NCI-H2227 (cell line): ENCODE results near the gene SULT1A2.
A peak's percentile ranks its signal among the peaks of the same experiment; 100 is the strongest.
"Not testable (repeated sequence)": the region's sequence is repeated elsewhere in the genome, so short reads cannot be mapped to it uniquely, and the experiment has no call there.

ENCODE experiments used
- DNase-seq: peaks from one replicate; lab custom pipeline; 2025; ENCODE audit not compliant: unreplicated experiment; lab: John Stamatoyannopoulos, UW

Gene SULT1A2

DNA sequence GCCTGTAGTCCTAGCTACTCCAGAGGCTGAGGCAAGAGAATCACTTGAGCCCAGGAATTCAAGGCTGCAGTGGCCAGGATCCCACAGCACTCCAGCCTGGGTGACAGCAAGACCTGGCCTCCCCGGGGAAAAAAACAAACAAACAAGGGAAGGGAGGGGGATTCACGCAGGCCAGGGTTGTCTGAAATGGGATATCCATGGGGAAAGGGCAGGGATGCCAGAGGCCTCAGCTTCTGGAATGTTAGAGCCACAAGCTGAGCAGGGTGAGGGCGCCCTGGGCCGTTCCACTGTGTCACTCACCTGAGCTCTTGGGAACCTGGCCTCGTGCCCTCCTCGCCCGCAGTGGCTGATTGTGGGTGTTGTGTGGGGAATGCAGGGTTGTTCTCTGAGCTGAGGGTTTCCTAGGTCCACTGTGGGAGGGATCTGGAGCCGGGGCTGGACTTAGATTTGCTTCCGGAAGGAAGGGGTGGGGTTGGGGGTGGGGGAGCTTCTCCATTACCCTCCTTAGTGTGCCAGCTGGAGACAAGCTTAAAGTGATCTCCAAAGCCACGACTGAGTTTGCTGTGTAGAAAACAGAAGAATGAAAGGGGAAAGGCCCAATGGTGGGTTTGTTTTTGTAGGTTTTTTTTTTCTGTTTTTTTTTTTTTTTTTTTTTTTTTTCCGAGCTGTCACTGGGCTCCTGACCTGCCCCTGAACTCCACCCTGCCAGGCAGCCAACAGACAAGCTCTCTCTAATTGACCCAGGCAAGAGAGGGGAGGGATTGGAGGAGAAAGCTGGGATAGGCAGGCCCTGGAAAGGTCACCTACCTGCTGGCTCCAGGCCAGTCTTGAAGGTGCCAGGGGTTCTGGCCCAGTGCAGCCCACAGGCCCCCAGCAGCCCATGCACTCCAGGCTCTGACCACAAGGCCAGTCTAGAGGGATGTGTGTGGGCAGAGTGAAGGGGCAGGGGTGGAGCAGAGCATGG is 13.1 kb upstream of the SULT1A2 start, which contains the start of gene SULT1A1:
TSS of gene SULT1A1 (minus strand) at position 414 of the 964 bp plus-strand sequence. CDS start 1,189 bp downstream, outside the sequence.
- no peak for DNase-seq

DNA sequence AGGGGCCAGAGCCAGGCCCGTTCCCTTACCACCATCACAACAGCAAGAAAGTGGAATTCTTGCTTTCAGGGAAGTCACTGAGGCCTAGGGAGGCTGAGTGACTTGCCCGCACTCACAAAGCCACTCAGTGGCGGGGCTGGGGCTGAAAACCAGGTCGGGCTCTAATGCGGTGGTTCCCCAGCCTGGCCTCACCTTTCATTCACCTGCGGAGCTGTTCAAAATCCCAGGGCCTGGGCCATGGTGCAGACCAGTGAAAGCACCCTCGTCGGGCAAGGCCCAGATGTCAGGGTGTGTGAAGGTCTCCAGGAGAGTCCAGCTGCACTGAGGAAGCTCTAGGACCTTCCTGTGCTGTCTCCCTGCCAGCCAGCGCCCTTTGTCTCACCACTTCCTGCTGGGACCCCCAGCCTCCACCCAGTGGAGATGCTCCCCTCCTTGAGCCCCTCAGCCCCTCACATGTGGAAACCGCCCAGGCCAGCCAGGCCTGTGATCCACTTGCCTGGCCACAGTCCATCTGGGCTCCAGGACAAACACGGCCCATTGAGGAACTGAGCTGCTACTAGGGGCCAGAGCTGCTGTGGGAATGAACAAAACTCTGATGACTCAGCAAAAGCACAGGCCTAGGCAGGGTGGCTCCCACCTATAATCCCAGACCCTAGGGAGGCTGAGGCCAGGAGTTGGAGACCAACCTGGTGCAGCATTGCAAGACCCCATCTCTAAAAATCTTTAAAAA is 12.2 kb upstream of the SULT1A2 start:
- DNase-seq: not testable (repeated sequence)

DNA sequence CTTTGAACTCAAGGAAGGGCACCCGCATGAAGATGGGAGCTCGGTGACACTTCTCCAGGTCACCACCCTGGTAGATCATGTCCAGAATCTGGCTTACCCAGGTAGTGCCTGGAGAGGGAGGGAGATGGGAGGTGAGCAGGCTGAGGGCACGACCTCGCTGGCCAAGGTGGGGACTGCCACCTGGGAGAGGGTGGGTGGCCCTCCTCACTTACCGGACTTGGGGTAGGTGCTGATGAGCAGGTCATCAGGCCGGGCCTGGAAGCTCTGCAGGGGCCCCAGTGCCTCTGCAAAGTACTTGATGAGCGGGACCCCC is 11.6 kb upstream of the SULT1A2 start:
- not testable (repeated sequence) for DNase-seq

DNA sequence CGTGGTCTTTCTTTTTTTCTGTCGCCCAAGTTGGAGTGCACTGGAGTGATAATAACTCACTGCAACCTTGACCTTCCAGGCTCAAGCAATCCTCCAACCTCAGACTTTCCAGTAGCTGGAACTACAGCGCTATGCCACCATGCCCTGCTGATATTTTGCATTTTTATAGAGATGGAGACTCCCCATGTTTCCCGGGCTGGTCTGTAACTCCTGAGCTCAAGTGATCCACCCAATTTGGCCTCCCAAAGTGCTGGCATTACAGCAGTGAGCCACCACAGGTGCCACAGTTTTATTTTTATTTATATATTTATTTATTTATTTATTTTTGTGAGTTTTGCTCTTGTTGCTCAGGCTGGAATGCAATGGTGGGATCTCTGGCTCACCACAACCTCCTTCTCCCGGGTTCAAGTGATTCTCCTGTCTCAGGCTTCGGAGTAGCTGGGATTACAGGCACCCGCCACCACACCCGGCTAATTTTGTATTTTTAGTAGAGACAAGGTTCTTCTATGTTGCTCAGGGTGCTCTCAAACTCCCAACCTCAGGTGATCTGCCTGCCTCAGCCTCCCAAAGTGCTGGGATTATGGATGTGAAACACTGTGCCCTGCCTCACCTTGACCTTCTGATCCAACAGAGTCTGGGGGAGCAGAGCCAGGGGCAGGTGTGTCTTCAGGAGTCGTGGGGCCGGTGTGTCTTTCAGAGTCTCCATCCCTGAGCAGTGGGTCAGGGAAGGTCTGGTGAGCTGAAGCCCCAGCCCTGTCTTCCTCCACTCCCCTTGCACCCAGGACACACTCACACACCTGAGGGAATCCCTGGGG is 11.0 kb upstream of the SULT1A2 start:
- DNase-seq: not testable (repeated sequence)

DNA sequence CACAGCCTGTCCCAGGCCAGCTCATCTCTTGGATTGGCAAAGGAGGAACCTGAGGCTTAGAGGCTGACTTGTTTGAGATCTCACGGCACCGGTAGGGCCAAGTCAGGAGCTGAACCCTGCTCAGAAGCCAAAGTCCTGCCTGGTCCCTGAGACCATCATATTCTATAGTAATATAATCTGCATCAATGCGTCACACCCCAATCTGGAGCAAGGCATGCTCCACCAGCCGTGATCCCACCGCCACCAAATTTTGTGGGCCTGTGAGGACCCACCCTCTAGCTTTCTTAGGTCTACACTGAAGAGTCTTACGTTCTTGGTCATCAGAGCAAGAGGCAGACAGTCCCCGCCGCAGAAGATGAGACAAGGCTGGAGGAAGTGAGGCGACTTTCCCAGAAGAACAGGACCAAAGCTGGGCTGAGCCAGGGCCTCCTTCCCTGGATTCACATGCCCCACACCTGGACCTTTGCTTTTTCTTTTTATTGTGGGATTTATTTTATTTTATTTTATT is 10.3 kb upstream of the SULT1A2 start:
- DNase-seq: no peak

DNA sequence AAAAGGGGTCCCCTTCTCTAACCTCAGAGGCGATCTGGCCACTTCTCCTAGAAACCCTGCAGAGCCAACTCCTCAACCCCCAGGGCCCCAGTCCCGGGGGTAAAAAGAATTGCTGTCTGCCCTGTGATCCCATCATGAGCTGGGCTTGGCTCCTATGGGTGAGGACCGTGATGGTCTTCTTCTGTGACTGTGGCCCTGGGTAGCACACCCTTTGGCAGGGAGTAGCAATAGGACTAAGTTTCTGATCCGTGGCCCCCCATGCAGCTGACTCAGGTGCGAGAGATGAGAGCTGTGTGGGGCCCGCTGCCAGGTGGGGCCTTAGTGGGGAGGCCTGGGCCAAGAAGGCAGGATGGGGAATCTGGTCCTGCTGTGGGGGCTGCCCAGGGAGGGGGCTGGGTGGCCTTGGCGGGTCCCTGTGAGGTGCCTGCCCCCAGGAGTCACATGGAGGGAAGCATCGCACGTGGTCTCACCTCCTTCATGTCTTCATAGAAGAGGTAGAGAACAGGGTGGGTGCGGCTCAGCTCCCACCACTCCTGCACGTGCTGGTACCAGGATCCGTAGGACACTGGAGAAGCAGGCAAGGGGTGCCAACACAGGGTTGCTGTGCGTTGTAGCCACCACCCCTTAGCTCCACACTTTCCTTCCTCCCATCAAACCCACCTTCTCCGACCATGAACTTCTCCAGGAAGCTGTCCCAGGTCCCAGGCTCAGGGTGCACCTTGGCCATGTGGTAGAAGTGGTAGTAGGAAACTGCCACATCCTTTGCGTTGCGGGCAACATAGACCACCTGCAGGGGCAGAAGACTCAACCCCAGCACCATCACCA is 9.7 kb upstream of the SULT1A2 start:
- DNase-seq: no peak

DNA sequence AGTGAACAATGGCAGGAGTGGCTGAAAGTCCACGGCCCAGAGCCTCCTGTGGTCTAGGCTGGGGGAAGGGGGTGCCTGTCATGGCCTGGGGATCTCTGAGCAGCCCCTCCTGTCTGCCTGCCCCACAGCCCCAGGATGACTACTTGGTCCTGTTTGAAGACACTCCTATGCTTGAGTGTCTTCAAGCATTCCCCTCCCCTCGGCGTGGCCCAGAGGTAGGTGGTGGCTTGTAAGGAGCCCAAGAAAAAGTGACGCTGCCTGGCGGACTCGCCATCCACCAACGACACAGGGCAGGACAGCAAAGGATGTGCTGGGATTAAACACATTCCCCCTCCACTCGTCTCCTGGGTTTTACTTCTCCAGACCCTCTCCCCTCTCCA is 7.3 kb upstream of the SULT1A2 start:
- DNase-seq: no peak

DNA sequence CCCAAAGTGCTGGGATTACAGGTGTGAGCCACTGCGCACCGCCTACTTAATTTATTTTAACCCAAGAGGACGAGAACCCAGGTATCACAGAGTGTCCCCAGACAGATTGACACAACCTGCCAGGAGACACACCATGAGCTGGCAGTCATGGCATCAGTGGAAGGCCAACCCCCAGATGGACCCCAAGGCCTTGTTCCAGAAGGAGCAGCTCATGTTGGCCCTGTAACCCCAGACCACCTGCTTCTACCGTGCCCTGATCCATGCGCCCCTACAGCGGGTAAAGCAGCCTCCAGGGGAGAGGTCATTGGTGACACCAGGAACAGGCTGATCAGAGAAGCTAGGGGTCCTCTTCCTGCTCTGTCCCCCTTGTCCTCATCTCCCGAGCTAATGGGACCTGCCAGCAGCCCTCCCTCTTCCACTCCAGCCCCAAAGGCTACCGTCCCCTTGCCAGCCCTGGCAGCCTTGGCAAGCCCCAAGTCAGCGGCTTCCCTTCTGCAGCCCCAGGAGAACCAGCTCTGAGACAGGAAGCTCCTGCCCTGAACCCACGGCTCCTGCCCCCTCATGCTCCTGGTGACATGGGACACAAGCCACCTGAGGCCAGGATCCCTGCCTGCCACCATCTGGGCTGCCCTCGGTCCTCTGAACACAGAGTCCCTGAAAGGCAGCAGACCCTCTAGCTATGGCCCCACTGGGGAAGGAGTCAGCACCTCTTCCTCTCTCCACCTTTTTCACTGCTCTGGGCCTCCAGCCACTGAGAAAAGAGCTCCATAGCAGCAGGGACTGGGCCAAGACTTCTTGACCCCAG is 6.7 kb upstream of the SULT1A2 start:
- DNase-seq: no peak

DNA sequence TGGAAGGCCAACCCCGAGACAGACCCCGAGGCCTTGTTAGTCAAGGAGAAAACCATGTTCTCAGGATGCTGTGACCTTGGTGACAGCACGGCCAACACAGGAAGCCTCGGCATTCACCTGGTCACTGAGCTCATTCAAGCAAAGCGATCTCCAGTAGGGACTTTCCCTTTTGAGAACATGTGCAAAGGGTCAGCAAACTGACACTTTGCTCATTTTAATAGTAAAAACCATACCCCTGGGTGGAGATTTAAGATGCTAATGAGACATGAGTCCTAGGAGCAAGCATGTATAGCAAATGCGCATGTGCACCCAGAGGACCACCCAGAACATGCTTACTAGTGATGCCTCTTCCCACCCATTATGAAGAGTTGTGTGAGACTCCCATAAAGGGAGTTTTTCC is 5.7 kb upstream of the SULT1A2 start:
- DNase-seq: no peak

DNA sequence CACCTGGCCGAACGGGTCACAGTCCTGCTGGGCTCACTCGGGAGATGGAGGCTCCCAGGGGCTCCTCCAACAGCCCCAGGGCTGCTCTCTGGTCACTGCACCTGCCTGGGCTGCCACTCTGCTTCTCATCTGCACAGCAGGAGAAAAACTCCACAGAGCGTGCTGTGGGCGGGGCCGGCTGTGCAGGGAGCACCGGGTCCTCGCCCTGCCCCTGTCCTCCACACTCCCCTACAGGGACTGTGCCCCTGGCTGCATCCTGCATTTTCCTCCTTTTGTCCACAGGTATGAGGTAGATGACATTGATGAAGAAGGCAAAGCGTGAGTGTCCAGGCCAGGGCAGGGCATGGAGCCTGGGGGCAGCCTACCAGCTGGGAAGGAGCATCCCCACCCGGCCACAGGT is 5.2 kb upstream of the SULT1A2 start:
- not testable (repeated sequence) for DNase-seq

DNA sequence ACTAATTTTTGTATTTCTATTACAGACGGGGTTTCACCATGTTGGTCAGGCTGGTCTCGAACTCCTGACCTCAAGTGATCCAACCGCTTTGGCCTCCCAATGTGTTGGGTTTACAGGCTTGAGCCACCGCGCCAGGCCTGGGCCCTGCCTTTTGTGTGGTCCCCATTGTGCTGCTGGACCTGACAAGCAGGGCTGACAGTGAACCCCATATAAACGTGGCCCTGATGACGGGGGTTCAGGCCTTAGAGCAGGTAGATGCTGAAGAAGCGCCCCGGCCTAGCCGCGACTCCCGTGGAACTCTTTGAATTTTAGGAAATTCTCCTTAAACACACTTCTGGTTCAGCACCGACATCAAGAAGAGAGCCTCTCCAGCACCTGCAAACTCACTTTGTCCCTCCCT is 4.7 kb upstream of the SULT1A2 start:
- not testable (repeated sequence) for DNase-seq

DNA sequence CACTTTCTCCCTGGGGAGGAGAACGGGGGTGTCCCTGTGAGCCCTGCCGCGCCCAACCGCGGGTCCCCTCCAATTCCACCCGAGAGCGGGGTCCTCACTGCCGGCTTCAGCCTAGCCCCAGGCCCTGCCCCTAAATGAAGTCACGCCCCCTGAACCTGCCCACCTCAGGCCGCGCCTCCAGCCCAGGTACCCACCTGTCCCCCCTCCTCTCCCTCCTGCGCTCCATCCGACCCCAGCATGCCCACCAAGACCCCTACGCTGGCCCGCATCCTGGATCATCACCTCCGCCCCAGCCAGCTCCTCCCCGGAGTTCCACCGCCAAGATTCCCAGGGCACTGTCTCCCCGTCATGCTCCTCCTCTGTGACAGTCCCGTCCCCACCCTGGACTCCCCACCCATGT is 4.1 kb upstream of the SULT1A2 start:
- DNase-seq: not testable (repeated sequence)

DNA sequence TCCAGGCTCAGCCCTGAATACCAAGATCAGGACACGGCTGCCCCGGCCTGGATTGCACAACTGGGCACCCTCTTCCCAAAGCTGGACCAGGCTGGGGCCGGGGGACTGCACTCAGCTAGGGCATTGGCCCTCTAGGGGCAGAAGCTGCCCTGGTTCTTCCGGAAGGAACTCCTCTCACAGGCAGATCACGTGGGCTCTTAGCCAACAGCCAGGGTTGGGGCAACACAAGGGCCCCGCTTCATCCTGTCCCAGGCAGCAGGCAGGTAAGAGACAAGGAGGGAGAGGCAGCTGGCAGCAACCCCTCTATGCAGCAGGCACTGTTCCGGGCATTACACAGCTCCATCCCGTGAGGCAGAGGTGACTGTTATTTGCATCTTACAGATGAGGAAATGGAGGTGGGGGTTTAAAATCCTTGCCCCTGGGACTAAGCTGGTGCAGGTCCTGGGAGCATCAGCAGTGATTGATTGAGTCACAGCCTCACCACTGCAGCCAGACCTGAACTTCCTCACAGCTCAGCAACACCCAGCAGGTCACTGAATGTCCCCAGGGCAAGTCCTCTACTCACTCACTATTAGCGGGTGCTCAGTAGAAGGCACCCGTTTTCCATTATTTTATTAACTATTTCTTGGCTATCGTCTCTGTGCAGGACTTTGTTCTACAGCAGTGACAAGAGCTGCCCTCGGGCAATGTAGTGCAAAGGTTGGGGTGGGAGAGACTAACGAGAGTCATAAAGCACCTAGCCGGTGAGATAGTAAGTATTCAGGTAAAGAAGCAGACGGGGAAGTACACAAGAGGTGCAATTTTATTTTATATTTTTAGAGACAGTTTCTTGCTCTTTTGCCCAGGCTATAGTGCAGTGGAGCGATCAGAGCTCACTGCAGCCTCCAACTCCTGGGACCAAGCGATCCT is 2.8 kb upstream of the SULT1A2 start:
- DNase-seq: not testable (repeated sequence)

DNA sequence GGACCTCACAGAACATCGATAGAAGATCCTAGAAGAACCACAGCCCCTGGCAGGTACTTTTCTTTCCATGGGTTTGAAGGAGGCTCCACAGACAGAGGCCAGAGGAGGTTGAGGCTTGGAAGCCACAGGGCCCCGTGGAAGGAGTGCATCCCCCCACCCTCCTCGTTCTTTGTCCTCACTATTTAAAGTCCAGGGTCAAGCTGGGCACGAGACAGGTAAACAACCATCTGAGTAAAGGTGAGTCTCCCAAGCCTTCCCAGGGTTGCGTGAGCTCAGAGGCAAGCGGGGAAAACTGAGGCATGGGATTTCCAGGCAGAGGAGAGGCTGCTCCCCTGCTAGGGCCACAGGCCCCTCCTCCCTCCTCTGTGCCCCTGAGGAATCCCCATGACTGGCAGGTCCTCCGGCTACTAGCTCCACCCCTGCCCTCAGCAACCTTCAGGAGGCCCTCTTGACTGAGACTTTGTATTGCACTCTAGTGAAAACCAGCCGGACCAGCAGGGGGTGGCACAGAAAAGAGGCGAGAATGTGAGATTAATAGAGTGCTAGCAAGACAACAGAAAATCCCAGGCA is 927 bp upstream of the SULT1A2 start:
- DNase-seq: peak; percentile 28

DNA sequence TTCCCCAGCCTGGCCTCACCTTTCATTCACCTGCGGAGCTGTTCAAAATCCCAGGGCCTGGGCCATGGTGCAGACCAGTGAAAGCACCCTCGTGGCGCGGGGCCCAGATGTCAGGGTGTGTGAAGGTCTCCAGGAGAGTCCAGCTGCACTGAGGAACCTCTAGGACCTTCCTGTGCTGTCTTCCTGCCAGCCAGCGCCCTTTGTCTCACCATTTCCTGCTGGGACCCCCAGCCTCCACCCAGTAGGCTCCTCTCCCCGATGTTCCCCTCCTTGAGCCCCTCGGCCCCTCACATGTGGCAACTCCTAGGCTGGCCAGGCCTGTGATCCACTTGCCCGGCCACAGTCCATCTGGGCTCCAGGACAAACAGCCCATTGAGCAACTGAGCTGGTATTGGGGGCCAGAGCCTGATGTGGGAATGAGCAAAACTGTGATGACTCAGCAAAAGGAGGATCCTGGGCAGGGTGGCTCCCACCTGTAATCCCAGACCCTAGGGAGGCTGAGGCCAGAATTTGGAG is 677 bp downstream of the SULT1A2 start:
- DNase-seq: no peak

DNA sequence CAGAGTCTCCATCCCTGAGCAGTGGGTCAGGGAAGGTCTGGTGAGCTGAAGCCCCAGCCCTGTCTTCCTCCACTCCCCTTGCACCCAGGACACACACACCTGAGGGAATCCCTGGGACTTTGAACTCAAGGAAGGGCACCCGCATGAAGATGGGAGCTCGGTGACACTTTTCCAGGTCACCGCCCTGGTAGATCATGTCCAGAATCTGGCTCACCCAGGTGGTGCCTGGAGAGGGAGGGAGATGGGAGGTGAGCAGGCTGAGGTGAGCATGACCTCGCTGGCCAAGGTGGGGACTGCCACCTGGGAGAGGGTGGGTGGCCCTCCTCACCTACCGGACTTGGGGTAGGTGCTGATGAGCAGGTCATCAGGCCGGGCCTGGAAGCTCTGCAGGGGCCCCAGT is 1.4 kb downstream of the SULT1A2 start:
- not testable (repeated sequence) for DNase-seq

DNA sequence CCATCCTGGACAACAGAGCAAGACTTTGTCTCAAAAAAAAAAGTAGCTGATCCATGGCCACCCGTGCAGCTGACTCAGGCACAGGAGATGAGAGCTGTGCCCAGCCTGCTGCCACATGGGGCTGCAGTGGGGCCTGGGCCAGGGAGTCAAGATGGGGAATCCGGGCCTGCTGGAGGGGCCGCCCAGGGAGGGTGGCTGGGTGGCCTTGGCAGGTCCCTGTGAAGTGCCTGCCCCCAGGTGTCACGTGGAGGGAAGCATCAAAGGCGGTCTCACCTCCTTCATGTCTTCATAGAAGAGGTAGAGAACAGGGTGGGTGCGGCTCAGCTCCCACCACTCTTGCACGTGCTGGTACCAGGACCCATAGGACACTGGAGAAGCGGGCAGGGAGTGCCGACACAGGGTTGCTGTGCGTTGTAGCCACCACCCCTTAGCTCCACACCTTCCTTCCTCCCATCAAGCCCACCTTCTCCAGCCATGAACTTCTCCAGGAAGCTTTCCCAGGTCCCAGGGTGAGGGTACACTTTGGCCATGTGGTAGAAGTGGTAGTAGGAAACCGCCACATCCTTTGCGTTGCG is 3.8 kb downstream of the SULT1A2 start:
- no peak for DNase-seq
